Measurements from ENCODE around the gene TMEM108. TPM values are rescaled to one million over a fixed set of nuclear protein-coding genes. Genes with fewer than 3 reads are reported as not detected.
A peak's percentile ranks its signal among the peaks of the same experiment; 100 is the strongest.

TMEM108 gene
- total and polyA plus RNA-seq, 10 of the 15 experiments (the other 5 are each of a cell fraction or from before 2014, with no cell fraction given) = 0.02 to 0.58 (median 0.12) TPM; not detected in 5

- Histone ChIP-seq H3K9me3 (replicated peaks; ENCODE audit: control insufficient read depth, insufficient read depth, low read length) (no peaks in the 10 kb centered on the region), H3K4me2 (ENCODE audit: control insufficient read depth, insufficient read depth) (no peak overlapping the region), H3K36me3 (ENCODE audit: control insufficient read depth in 2 of 2, insufficient read depth in 2 of 2, low read length in 1 of 2) (no peaks in the 10 kb centered on the region), H3K27me3 (replicated peaks in 1 of 2; ENCODE audit: control insufficient read depth in 2 of 2, insufficient read depth in 2 of 2, low read length in 1 of 2) (peaks cover 0 to 2% of the 10 kb centered on the region in 2 experiments; a peak in 1 of 4 replicates), H3K9ac (ENCODE audit: control insufficient read depth, insufficient read depth, low read length) (no peak overlapping the region), H3K27ac (ENCODE audit: control insufficient read depth, insufficient read depth) (no peak overlapping the region), H3K4me3 (no peak overlapping the region), H2AFZ (ENCODE audit: control insufficient read depth, low read depth, low read length) (no peak overlapping the region), H4K20me1 (ENCODE audit: control insufficient read depth, insufficient read depth) (no peaks in the 10 kb centered on the region), H3K4me1 (ENCODE audit: control insufficient read depth, insufficient read depth, low read length) (no peaks in the 10 kb centered on the region), H3K79me2 (ENCODE audit: control insufficient read depth, insufficient read depth, low read length) (no peaks in the 10 kb centered on the region)
- DNase-seq (ENCODE audit: low read depth, low spot score) (no peak), ATAC-seq (peak; percentile 31; the same call in 2 of the 3 replicates), FAIRE-seq (no peak)
- BruUV-seq (replicated peaks) = no TSS peak
- 59% methylated on average over 26 of the region's 26 CpGs for WGBS (ENCODE audit: insufficient coverage, insufficient replicate concordance, low lambda C conversion rate, missing lambda C conversion rate)
- in situ Hi-C loops (cut with MboI) = no loop called here
- ChIA-PET CTCF (interaction anchor here (1.5 kb wide), 1 partner anchor 10 kb away, joined by 4 read pairs; no protein-coding TSS in a partner anchor), POLR2A (no interaction called here), SMC1A (ENCODE audit: uncharacterized antibody, unreplicated experiment) (interaction anchor here (0.7 kb wide), 1 partner anchor 28 kb away, joined by 3 read pairs; no protein-coding TSS in a partner anchor), RAD21 (ENCODE audit: unreplicated experiment) (no interaction called here)
- intact Hi-C loops (cut with micrococcal nuclease; ENCODE audit: unreplicated experiment) = no loop called here
- no peak for TF ChIP-seq TCF12 (IDR thresholded peaks at IDR 0.05; ENCODE audit: low read depth, low read length)
- TF ChIP-seq ZNF592 (IDR thresholded peaks at IDR 0.05) = no peak
- no peak for TF ChIP-seq SPI1 (IDR thresholded peaks at IDR 0.05; ENCODE audit: borderline replicate concordance, insufficient read depth, low read depth, low read length)
- TF ChIP-seq RB1 (IDR thresholded peaks at IDR 0.05; ENCODE audit: borderline replicate concordance) = no peak
- no peak for TF ChIP-seq PBX3 (IDR thresholded peaks at IDR 0.05; ENCODE audit: insufficient replicate concordance, low read depth, low read length)
- TF ChIP-seq REST (IDR thresholded peaks at IDR 0.05; ENCODE audit: low read depth, low read length) = no peak
- no peak for TF ChIP-seq ZSCAN29 (IDR thresholded peaks at IDR 0.05)
- TF ChIP-seq MEF2A (IDR thresholded peaks at IDR 0.05; ENCODE audit: insufficient read depth, low read depth, low read length) = no peak
- TF ChIP-seq NFYB (IDR thresholded peaks at IDR 0.05; ENCODE audit: insufficient read depth, low read depth, low read length) = no peak
- TF ChIP-seq EP300 (IDR thresholded peaks at IDR 0.05; ENCODE audit: borderline replicate concordance in 1 of 2, control insufficient read depth in 1 of 2, low read depth in 2 of 2, low read length in 2 of 2) = no peak
- no peak for TF ChIP-seq ASH2L (IDR thresholded peaks at IDR 0.05; ENCODE audit: borderline replicate concordance, low read depth)
These were observed 374.3 kb downstream of the TMEM108 start for GRCh38 chr3:133412183-133413132.

All from GM12878 (cell line).